Uterus (tissue), 4 donors: ENCODE results near the gene GTF2F2. TPM values are rescaled to one million over a fixed set of nuclear protein-coding genes. Genes with fewer than 3 reads are reported as not detected.

Experiments
- DNase-seq, 2 donors: peaks; one replicate each; pipeline ENCODE4 v3.0.0-alpha.2; 2019 to 2020
- H3K27ac ChIP-seq, 2 donors: fragments of 200-600 bp; sonication (generic); 1 replicate in 1 of 2; 2 replicates in 1 of 2; pipeline ENCODE4 v1.5.1; 2016 to 2018
- H3K27me3 ChIP-seq, 2 donors: fragments of 200-600 bp; sonication (generic); one replicate each; pipeline ENCODE4 v1.5.1; 2018 to 2019; ENCODE audit warnings: control low read depth in 1 of 2
- H3K36me3 ChIP-seq, 2 donors: fragments of 200-600 bp; sonication (generic); one replicate each; pipeline ENCODE4 v1.5.1; 2019; ENCODE audit warnings: control low read depth in 1 of 2
- H3K4me1 ChIP-seq, 2 donors: fragments of 200-600 bp; sonication (generic); one replicate each; pipeline ENCODE4 v1.5.1; 2018 to 2019; ENCODE audit warnings: control low read depth in 1 of 2
- H3K4me3 ChIP-seq, 2 donors: fragments of 200-600 bp; sonication (generic); 1 replicate in 1 of 2; 2 replicates in 1 of 2; pipeline ENCODE4 v1.5.1; 2018 to 2019; ENCODE audit warnings: mild to moderate bottlenecking in 1 of 2
- H3K9me3 ChIP-seq, 2 donors: fragments of 200-600 bp; sonication (generic); one replicate each; pipeline ENCODE4 v1.5.1; 2019; ENCODE audit warnings: control low read depth in 1 of 2
- CTCF ChIP-seq, 4 experiments: fragments of 200-600 bp in 2 of 4; fragments of 450-650 bp in 2 of 4; sonication (generic) in 2 of 4; IDR thresholded peaks; one replicate each; pipeline ENCODE4 v1.5.1; 2016 to 2019; ENCODE audit warnings: antibody characterized with exemption in 4 of 4, mild to moderate bottlenecking in 2 of 4, moderate library complexity in 1 of 4
- POLR2A ChIP-seq, 2 donors: fragments of 450-650 bp; IDR thresholded peaks; one replicate each; pipeline ENCODE4 v1.6.1; 2016; ENCODE audit warnings: antibody characterized with exemption in 2 of 2, mild to moderate bottlenecking in 1 of 2, moderate library complexity in 1 of 2
- intact Hi-C: fragments of 100-400 bp; cut with DNase I; formaldehyde crosslinking; loops from one replicate; pipeline ENCODE4 v1.15.1; 2023; ENCODE audit warnings: low total_unique reads
- total RNA-seq, 4 donors: library from RNA; depleted of rRNA in 3 of 4; stranded (reverse); fragments of >200 nt in 3 of 4; gene quantifications; one replicate each; pipeline versions ENCODE4 v1.1.0 to v1.2.4, GENCODE V29; 2014 to 2023
- donor health status: DM: yes; HTN: yes; CAD: no.

Gene GTF2F2
- total RNA-seq, 4 donors from 2014 or later = 6.2 to 35.1 (median 20.9) TPM

- Histone ChIP-seq H3K4me1 (no peaks in the 10 kb centered on the region), H3K27me3 (no peaks in the 10 kb centered on the region), H3K27ac (no peak overlapping the region), H3K4me3 (no peak overlapping the region), H3K36me3 (no peaks in the 10 kb centered on the region), H3K9me3 (no peaks in the 10 kb centered on the region)
- TF ChIP-seq CTCF (IDR thresholded peaks at IDR 0.05) (no peak), POLR2A (IDR thresholded peaks at IDR 0.05) (no peak)
- no peak for DNase-seq
- intact Hi-C loops = no loop called here
Measured at GRCh38 chr13:45222516-45222915, 102.2 kb downstream of the GTF2F2 start.

- DNase-seq = no peak
- H3K4me1 ChIP-seq = no peaks in the 10 kb centered on the region
- no peaks in the 10 kb centered on the region for H3K9me3 ChIP-seq
- no peak overlapping the region for H3K4me3 ChIP-seq
- H3K27me3 ChIP-seq = no peaks in the 10 kb centered on the region
- no peak for TF ChIP-seq POLR2A (IDR thresholded peaks at IDR 0.05)
- no peak overlapping the region for H3K27ac ChIP-seq
- no peaks in the 10 kb centered on the region for H3K36me3 ChIP-seq
- intact Hi-C loops = no loop called here
Measured at GRCh38 chr13:45222919-45223318, 102.6 kb downstream of the GTF2F2 start.

- Histone ChIP-seq H3K36me3 (no peaks in the 10 kb centered on the region), H3K4me3 (no peak overlapping the region), H3K9me3 (no peaks in the 10 kb centered on the region), H3K27me3 (no peaks in the 10 kb centered on the region), H3K27ac (no peak overlapping the region), H3K4me1 (no peaks in the 10 kb centered on the region)
- intact Hi-C loops = no loop called here
- no peak for TF ChIP-seq POLR2A (IDR thresholded peaks at IDR 0.05)
- no peak for TF ChIP-seq CTCF (IDR thresholded peaks at IDR 0.05)
- no peak for DNase-seq
Measured at GRCh38 chr13:45224176-45224575, 103.9 kb downstream of the GTF2F2 start.

GRCh38 chr13:45225370-45225769 lies 105.1 kb downstream of the GTF2F2 start:
- Histone ChIP-seq H3K4me1 (no peaks in the 10 kb centered on the region), H3K9me3 (no peaks in the 10 kb centered on the region), H3K27ac (no peak overlapping the region), H3K4me3 (no peak overlapping the region), H3K36me3 (no peaks in the 10 kb centered on the region), H3K27me3 (no peaks in the 10 kb centered on the region)
- no peak for TF ChIP-seq CTCF (IDR thresholded peaks at IDR 0.05)
- no peak for TF ChIP-seq POLR2A (IDR thresholded peaks at IDR 0.05)
- intact Hi-C loops = no loop called here
- DNase-seq = no peak

GRCh38 chr13:45226024-45226423 lies 105.7 kb downstream of the GTF2F2 start:
- TF ChIP-seq CTCF (IDR thresholded peaks at IDR 0.05) (no peak), POLR2A (IDR thresholded peaks at IDR 0.05) (no peak)
- intact Hi-C loops = no loop called here
- no peak for DNase-seq
- Histone ChIP-seq H3K4me3 (no peak overlapping the region), H3K27me3 (no peaks in the 10 kb centered on the region), H3K27ac (no peak overlapping the region), H3K36me3 (no peaks in the 10 kb centered on the region), H3K9me3 (no peaks in the 10 kb centered on the region), H3K4me1 (no peaks in the 10 kb centered on the region)

GRCh38 chr13:45228002-45228401 lies 107.7 kb downstream of the GTF2F2 start:
- no peak overlapping the region for H3K27ac ChIP-seq
- no peaks in the 10 kb centered on the region for H3K9me3 ChIP-seq
- H3K27me3 ChIP-seq = no peaks in the 10 kb centered on the region
- intact Hi-C loops = no loop called here
- TF ChIP-seq POLR2A (IDR thresholded peaks at IDR 0.05) (no peak), CTCF (IDR thresholded peaks at IDR 0.05) (no peak)
- no peaks in the 10 kb centered on the region for H3K4me1 ChIP-seq
- no peak overlapping the region for H3K4me3 ChIP-seq
- H3K36me3 ChIP-seq = no peaks in the 10 kb centered on the region
- DNase-seq = no peak
